Mesenchymal stem cell (in vitro differentiated cells and primary cell): ENCODE results near the gene DDX10.

Experiments used
- DNase-seq: peaks from one replicate; pipeline ENCODE4 v3.0.0-alpha.2; 2013
- H2AFZ ChIP-seq: one replicate; pipeline ENCODE4 v1.6.1; 2013; ENCODE audit warnings: low read depth, mild to moderate bottlenecking, control low read depth, inconsistent platforms, low read length, moderate library complexity
- H2AK5ac ChIP-seq: 2 replicates; pipeline ENCODE4 v1.6.1; 2013; ENCODE audit warnings: low read length, moderate library complexity, mild to moderate bottlenecking, inconsistent platforms; ENCODE audit not compliant: severe bottlenecking
- H2BK120ac ChIP-seq: one replicate; pipeline ENCODE4 v1.6.1; 2013; ENCODE audit warnings: low read depth, mild to moderate bottlenecking, inconsistent platforms, low read length, moderate library complexity
- H2BK12ac ChIP-seq, 2 experiments: one replicate each; pipeline ENCODE4 v1.6.1; 2013; ENCODE audit warnings: inconsistent platforms in 2 of 2, low read length in 2 of 2, mild to moderate bottlenecking in 2 of 2, moderate library complexity in 2 of 2, control low read depth in 1 of 2
- H2BK15ac ChIP-seq: one replicate; pipeline ENCODE4 v1.6.1; 2013; ENCODE audit warnings: mild to moderate bottlenecking, low read depth, inconsistent platforms; ENCODE audit not compliant: poor library complexity, severe bottlenecking
- H2BK5ac ChIP-seq: 2 replicates; pipeline ENCODE4 v1.6.1; 2013; ENCODE audit warnings: low read depth, mild to moderate bottlenecking, low read length, control low read depth, inconsistent platforms; ENCODE audit not compliant: poor library complexity, severe bottlenecking
- H3K14ac ChIP-seq, 2 experiments: one replicate each; pipeline ENCODE4 v1.6.1; 2013; ENCODE audit warnings: inconsistent platforms in 2 of 2, low read length in 2 of 2, control low read depth in 1 of 2, mild to moderate bottlenecking in 1 of 2, moderate library complexity in 1 of 2
- H3K18ac ChIP-seq, 2 experiments: one replicate each; pipeline ENCODE4 v1.6.1; 2013; ENCODE audit warnings: inconsistent platforms in 2 of 2, low read length in 2 of 2, control low read depth in 1 of 2, low read depth in 1 of 2, mild to moderate bottlenecking in 1 of 2
- H3K23ac ChIP-seq, 2 experiments: one replicate each; pipeline ENCODE4 v1.6.1; 2013; ENCODE audit warnings: inconsistent platforms in 2 of 2, low read length in 2 of 2, mild to moderate bottlenecking in 2 of 2, moderate library complexity in 2 of 2, control low read depth in 1 of 2
- H3K27ac ChIP-seq: 2 replicates; pipeline ENCODE4 v1.5.1; 2013; ENCODE audit warnings: mild to moderate bottlenecking, moderate library complexity, low read length, control low read depth, inconsistent platforms; ENCODE audit not compliant: poor library complexity, severe bottlenecking
- H3K27me3 ChIP-seq, 2 experiments: 2 replicates each; pipeline versions ENCODE4 v1.6.1 to v1.7.0; 2013; ENCODE audit warnings: low read length in 2 of 2, mild to moderate bottlenecking in 2 of 2, moderate library complexity in 2 of 2, control low read depth in 1 of 2, inconsistent platforms in 1 of 2; ENCODE audit not compliant: control insufficient read depth in 1 of 2, insufficient read depth in 1 of 2
- H3K36me3 ChIP-seq, 2 experiments: 2 replicates each; pipeline versions ENCODE4 v1.6.1 to v1.7.0; 2013; ENCODE audit warnings: low read length in 2 of 2, control low read depth in 1 of 2, inconsistent platforms in 1 of 2, low read depth in 1 of 2, mild to moderate bottlenecking in 1 of 2; ENCODE audit not compliant: insufficient read depth in 2 of 2, control insufficient read depth in 1 of 2
- H3K4ac ChIP-seq, 2 experiments: one replicate each; pipeline ENCODE4 v1.6.1; 2013; ENCODE audit warnings: inconsistent platforms in 2 of 2, low read length in 2 of 2, mild to moderate bottlenecking in 2 of 2, moderate library complexity in 2 of 2, control low read depth in 1 of 2, low read depth in 1 of 2
- H3K4me1 ChIP-seq: 2 replicates; pipeline ENCODE4 v1.6.1; 2013; ENCODE audit warnings: low read depth, low read length, control low read depth; ENCODE audit not compliant: control insufficient read depth, insufficient read depth
- H3K4me2 ChIP-seq: 2 replicates; pipeline ENCODE4 v1.6.1; 2013; ENCODE audit warnings: low read length, mild to moderate bottlenecking, inconsistent platforms; ENCODE audit not compliant: poor library complexity, severe bottlenecking
- H3K4me3 ChIP-seq, 2 experiments: 2 replicates each; pipeline versions ENCODE4 v1.5.1 to v1.7.0; 2013; ENCODE audit warnings: low read length in 2 of 2, mild to moderate bottlenecking in 2 of 2, control low read depth in 1 of 2, low read depth in 1 of 2; ENCODE audit not compliant: insufficient read depth in 1 of 2
- H3K79me1 ChIP-seq: replicated peaks from 2 replicates; pipeline ENCODE4 v1.6.1; 2013; ENCODE audit warnings: mild to moderate bottlenecking, control low read depth, low read length, inconsistent platforms; ENCODE audit not compliant: poor library complexity, severe bottlenecking
- H3K9ac ChIP-seq: 2 replicates; pipeline ENCODE4 v1.7.0; 2013; ENCODE audit warnings: mild to moderate bottlenecking, low read length, moderate library complexity
- H3K9me3 ChIP-seq: 2 replicates; pipeline ENCODE4 v1.7.0; 2013; ENCODE audit warnings: mild to moderate bottlenecking, low read length; ENCODE audit not compliant: control insufficient read depth
- H4K8ac ChIP-seq: one replicate; pipeline ENCODE4 v1.6.1; 2013; ENCODE audit warnings: inconsistent platforms, mild to moderate bottlenecking, low read length, moderate library complexity
- H4K91ac ChIP-seq: one replicate; pipeline ENCODE4 v1.6.1; 2013; ENCODE audit warnings: mild to moderate bottlenecking, low read length, inconsistent platforms
- WGBS: methylation state at CpG from one replicate; pipeline ENCODE4 v1.1.7; 2013; ENCODE audit warnings: mixed read lengths; 5-methylcytosine and 5-hydroxymethylcytosine counted together

DDX10 gene

GRCh38 chr11:108967571-108967970 is 302.7 kb downstream of the DDX10 start:
- H3K4me2 ChIP-seq, result no peak overlapping the region
- no peak overlapping the region for H3K4ac ChIP-seq
- 65% methylated on average over 7 of the region's 7 CpGs for WGBS

DNA sequence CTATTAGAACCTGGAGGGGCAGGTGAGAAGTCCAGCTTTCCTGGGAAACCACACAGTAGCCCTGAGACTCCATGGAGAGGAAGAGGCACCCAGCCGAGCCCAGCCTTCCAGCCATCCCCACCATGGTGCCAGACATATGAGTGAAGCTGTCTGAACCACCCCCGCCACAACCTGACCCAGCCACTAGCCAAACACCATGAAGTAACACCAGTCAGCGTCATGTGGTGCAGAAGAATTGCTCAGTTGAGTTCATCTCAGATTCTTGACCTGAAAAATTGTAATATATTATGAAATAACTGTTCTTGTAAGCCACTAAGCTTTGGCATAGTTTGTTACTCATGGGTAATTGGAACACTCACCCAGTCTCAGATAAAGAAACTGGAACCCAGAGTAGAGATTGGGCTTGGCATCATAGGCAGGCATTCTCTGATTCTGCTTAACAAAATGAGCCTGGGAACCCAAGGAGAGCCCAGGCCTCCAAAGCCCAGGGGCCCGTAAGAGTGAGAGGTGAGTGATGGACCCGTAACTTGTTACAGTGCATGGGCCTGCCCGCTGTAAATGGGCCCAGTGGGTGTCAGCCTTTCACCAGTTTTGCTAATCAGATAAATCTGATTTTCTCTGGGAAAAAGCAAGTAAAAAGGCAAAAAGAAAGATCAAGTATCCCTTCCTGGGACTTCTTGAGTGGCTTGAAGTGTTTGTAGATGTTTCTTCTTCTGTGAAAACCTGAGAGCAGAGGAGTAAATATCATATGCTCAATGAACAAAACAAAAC is 305.5 kb downstream of the DDX10 start:
- no peak overlapping the region for H2BK5ac ChIP-seq
- H2BK12ac ChIP-seq, result no peak overlapping the region
- no peak overlapping the region for H3K18ac ChIP-seq
- no peak overlapping the region for H3K4ac ChIP-seq
- peaks cover 0 to 8% of the 10 kb centered on the region in 2 experiments for H3K27me3 ChIP-seq
- peaks cover 16% of the 10 kb centered on the region for H3K4me1 ChIP-seq
- H3K79me1 ChIP-seq, result no peaks in the 10 kb centered on the region
- H2BK15ac ChIP-seq, result peak overlapping the region; percentile 31
- H3K36me3 ChIP-seq, result no peaks in the 10 kb centered on the region
- H2BK120ac ChIP-seq, result no peak overlapping the region
- no peak overlapping the region for H3K4me2 ChIP-seq
- no peak overlapping the region for H4K91ac ChIP-seq
- H3K27ac ChIP-seq, result no peak overlapping the region
- no peak overlapping the region for H3K23ac ChIP-seq
- no peaks in the 10 kb centered on the region for H3K9me3 ChIP-seq
- no peak overlapping the region for H2AFZ ChIP-seq
- WGBS, result 84% methylated on average over 3 of the region's 6 CpGs
- H3K9ac ChIP-seq, result no peak overlapping the region
- H4K8ac ChIP-seq, result no peak overlapping the region
- H3K14ac ChIP-seq, result no peak overlapping the region
- H3K4me3 ChIP-seq, result no peak overlapping the region
- no peak overlapping the region for H2AK5ac ChIP-seq
- no peak for DNase-seq

More at GRCh38 chr11:108967571-108967970, 302.7 kb downstream of the DDX10 start:
- Histone ChIP-seq H3K36me3 (no peaks in the 10 kb centered on the region), H3K18ac (no peak overlapping the region), H2BK120ac (no peak overlapping the region), H3K27ac (no peak overlapping the region), H3K27me3 (peaks cover 0 to 8% of the 10 kb centered on the region in 2 experiments), H3K9ac (no peak overlapping the region), H2AFZ (no peak overlapping the region), H3K4me1 (peaks cover 7% of the 10 kb centered on the region), H3K23ac (no peak overlapping the region), H2AK5ac (no peak overlapping the region), H2BK5ac (no peak overlapping the region), H3K9me3 (no peaks in the 10 kb centered on the region), H3K14ac (no peak overlapping the region), H3K79me1 (no peaks in the 10 kb centered on the region), H2BK12ac (no peak overlapping the region), H2BK15ac (no peak overlapping the region), H4K91ac (no peak overlapping the region), H4K8ac (no peak overlapping the region), H3K4me3 (no peak overlapping the region)
- DNase-seq, result peak; percentile 49

DNA sequence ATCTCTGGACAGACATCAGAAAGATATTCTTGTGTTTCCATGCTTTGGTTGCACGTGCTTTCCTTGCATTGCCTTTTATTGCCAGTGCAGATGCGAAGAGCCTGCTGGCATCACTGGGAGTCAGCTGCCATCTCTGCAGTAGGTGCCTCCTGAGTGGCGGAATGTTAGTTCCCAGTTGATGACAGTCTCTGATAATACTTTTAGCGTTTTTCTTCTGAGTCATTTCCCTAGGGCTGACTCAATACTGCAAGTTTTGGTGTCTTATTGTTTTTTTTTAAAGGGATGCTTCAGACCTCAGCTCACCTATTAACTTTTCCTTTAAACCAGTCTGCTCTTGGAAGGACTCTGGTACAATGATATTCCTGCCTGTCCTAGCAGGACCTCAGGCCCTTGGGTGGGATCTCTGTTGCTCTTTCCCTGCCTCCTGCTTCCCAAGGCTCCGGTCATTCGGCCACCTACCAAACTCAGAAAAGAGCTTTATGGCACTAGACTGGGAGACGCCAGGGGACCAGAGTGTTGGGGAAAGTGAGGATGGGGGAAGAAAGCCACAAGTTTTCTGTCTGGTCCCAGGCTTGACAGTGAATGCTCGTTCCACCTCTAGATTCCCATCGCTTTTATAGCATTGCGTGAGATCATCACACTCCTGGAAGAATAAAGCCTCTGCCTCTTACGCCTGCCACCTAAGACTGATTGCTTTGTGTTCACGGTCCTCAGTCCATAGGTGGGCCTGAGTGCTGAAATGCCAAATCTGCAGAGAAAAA is 308.7 kb downstream of the DDX10 start:
- Histone ChIP-seq H3K27me3 (peaks cover 0 to 2% of the 10 kb centered on the region in 2 experiments), H3K79me1 (no peaks in the 10 kb centered on the region), H4K8ac (no peak overlapping the region), H2BK120ac (peak overlapping the region; percentile 6), H2AK5ac (peak overlapping the region; percentile 52), H2BK12ac (peak overlapping the region; percentile 28 to 56), H3K27ac (peak overlapping the region; percentile 80), H3K4me3 (no peak overlapping the region), H3K14ac (no peak overlapping the region), H3K18ac (peak overlapping the region in 1 of 2 experiments; percentile 14), H2BK15ac (no peak overlapping the region), H3K36me3 (no peaks in the 10 kb centered on the region), H2AFZ (no peak overlapping the region), H3K9ac (no peak overlapping the region), H3K9me3 (no peaks in the 10 kb centered on the region), H3K23ac (no peak overlapping the region), H4K91ac (no peak overlapping the region), H2BK5ac (peak overlapping the region; percentile 3), H3K4me1 (peaks cover 9% of the 10 kb centered on the region), H3K4ac (no peak overlapping the region), H3K4me2 (peak overlapping the region; percentile 41)
- 80% methylated on average over 11 of the region's 12 CpGs for WGBS
- DNase-seq, result peak; percentile 57

- H3K4ac ChIP-seq, result no peak overlapping the region
- H2AK5ac ChIP-seq, result peak overlapping the region; percentile 69
- H4K91ac ChIP-seq, result no peak overlapping the region
- H3K27me3 ChIP-seq, result peaks cover 0 to 5% of the 10 kb centered on the region in 2 experiments
- no peaks in the 10 kb centered on the region for H3K79me1 ChIP-seq
- H3K18ac ChIP-seq, result peak overlapping the region in 1 of 2 experiments; percentile 6
- no peak overlapping the region for H2BK5ac ChIP-seq
- no peaks in the 10 kb centered on the region for H3K9me3 ChIP-seq
- H2BK15ac ChIP-seq, result no peak overlapping the region
- H3K27ac ChIP-seq, result no peak overlapping the region
- 88% methylated on average over 2 of the region's 2 CpGs for WGBS
- no peak overlapping the region for H3K4me2 ChIP-seq
- H3K36me3 ChIP-seq, result no peaks in the 10 kb centered on the region
- H2AFZ ChIP-seq, result no peak overlapping the region
- no peak overlapping the region for H4K8ac ChIP-seq
- DNase-seq, result no peak
- peaks cover 9% of the 10 kb centered on the region for H3K4me1 ChIP-seq
- H3K23ac ChIP-seq, result no peak overlapping the region
- H3K14ac ChIP-seq, result no peak overlapping the region
- peak overlapping the region in 1 of 2 experiments; percentile 3 for H2BK12ac ChIP-seq
- no peak overlapping the region for H3K4me3 ChIP-seq
- H2BK120ac ChIP-seq, result no peak overlapping the region
- no peak overlapping the region for H3K9ac ChIP-seq
Measured at GRCh38 chr11:108975026-108975425, 310.2 kb downstream of the DDX10 start.
